NCI-H1436 (cell line): ENCODE measurements around the gene RTKN2.

Source experiments
- DNase-seq: peaks from one replicate; lab custom pipeline; 2025; lab: John Stamatoyannopoulos, UW

RTKN2 gene

GRCh38 chr10:62172465-62172864 is 96.2 kb downstream of the RTKN2 start:
- no peak for DNase-seq

DNA sequence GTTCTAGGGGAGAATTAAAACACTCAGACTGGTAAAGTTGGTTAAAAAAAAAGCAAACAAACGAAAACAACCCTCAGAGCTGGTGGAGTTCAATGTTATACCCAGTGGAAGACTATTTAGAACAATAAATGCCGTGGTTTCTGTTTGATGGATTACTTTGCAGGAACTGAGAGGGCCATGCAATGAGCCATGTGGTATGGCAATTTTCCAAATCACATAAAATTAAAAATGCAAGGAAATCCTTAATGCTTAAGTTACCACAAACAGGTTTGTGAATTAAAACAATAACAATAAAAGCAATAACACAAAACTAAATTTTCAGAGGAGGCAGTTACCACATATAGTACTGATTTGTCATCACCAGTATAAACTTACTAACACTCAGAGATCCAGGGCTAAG is 96.9 kb downstream of the RTKN2 start:
- DNase-seq: no peak

- no peak for DNase-seq
Observed at GRCh38 chr10:62170732-62171131, 97.9 kb downstream of the RTKN2 start.

DNA sequence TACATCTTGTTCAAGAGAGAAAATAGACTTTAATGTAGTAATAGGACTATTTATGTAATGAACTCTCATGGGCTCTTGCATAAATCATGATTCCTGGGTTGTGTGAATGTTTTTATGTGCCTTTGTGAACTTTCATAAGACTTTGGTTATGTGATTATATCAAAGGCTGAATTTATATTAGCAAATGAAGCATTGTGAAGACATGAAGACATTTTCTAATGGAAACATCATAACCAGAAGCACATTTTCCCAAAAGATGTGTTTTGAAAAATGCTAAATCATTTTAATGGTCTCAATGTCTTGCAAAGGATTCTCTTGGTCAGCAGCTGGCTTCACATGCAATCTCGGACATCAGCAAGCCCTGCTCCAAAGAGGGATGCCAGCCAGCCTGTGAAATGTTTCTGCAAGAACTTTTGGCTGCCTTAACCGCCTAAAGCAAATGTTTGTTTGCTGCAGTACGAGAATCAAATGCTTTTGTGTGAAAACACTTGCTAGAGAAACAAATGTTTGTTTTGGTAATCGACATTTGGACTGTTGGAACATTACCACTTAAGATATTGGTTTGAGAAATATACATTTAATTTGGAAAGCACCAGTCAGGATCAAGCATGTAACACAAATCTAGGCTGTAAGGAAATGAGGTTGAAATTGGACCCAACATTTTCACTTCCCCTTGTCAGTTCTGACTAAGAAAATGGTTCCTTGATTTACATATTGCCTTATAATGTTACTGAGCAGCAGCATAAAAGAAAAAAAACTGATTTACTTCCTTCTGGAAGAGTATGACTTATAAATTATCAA is 102.1 kb downstream of the RTKN2 start:
- DNase-seq: no peak

GRCh38 chr10:62165803-62166202 is 102.8 kb downstream of the RTKN2 start:
- DNase-seq: no peak

GRCh38 chr10:62163024-62163423 is 105.6 kb downstream of the RTKN2 start:
- no peak for DNase-seq

DNA sequence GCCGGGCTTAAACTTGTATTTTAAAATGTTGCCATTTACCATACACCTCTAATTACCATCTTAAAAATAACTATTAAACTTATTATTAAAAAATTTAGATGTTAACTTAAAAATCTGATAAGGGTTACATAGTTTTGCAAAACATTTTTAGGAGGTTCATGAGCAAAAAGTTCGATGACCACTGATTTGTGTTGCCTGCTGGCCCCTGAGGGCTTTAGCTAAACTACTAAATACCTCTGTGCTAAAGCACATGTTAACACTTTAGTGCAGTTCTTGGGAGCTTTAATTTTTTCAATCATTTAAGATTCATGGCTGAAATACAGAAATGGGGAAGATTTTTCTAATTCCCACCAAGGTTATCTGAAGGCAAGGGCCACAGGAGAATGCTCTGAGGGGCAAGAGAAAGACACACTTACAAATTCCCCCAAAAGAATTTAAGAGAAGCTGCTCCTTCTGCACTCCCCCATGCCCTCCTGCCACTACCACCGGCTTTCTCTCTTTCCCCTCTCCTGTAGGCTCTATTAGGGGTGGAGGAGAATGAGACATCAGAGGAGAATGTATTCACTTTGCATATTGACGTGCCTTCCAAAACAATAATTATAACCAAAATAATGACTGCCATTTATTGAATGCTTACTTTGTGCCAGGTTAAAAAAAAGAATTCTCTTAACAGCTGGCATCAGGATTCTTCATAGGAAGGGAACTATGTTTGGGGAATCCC is 106.2 kb downstream of the RTKN2 start:
- DNase-seq: no peak

DNA sequence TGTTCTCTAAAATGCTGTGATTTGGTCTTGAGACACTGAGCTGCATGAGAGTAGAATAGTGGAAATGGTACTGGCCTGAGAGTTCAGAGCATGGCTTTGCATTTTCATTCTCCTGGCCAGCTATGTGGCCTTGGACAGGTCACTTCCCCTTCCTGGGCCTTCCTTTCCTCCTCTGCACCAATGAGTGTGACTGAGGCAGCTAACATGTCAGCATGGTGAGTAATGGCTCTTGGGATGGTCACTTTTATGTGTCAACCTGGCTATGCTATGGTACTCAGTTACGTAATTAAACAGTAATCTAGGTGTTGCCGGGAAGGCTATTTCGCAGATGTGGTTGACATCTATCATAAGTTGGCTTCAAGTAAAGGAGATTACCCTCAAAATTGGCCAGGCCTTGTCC is 109.3 kb downstream of the RTKN2 start:
- DNase-seq: no peak

DNA sequence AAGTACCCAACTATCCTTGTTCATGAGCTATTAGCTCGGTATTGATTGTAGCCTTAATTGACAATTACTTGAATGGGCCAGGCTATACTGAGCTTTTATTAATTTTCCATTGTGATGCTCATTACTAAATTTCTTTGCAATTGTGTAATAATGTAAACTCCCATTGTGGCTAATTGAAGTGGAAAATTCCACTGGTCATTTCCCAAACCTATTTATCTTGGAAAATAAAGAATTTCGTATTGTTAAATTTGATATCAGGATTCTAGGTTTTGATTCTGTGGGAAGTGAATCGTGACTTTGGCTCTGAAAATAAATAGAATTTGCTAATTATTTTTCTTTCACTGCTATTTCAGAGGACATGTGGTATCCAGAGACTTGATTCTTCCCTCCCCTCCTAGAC is 111.0 kb downstream of the RTKN2 start:
- DNase-seq: no peak

DNA sequence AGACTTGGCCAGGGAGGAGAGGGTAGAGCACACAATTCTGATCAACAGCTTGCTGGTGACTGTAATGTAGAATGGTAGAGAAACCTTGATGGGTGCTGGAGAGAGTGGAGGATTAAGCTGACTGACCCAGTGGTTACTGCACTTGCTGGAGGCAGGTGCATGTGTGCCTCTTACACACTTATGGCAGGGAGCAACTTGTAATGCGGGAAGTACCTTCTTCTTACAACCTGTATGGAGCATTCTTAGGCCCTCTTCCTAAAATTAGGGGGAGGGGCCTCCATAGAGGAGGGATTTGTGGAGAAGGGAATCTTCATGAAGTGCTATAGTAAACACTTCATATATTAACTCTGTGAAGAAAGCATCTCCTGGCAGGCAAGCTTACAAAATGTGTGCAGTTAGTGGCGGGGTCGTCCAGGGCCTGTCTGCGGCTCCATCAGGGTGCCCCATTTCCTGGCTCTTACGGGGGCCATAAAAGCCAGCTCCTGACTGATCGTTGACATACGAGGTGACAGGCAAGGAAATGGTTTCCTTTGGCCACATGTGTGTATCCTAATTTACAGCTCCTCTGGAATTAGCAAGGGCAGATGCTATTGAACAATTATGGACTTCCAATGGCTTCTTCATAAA is 113.5 kb downstream of the RTKN2 start:
- no peak for DNase-seq

GRCh38 chr10:62154231-62154630 is 114.4 kb downstream of the RTKN2 start:
- no peak for DNase-seq

DNA sequence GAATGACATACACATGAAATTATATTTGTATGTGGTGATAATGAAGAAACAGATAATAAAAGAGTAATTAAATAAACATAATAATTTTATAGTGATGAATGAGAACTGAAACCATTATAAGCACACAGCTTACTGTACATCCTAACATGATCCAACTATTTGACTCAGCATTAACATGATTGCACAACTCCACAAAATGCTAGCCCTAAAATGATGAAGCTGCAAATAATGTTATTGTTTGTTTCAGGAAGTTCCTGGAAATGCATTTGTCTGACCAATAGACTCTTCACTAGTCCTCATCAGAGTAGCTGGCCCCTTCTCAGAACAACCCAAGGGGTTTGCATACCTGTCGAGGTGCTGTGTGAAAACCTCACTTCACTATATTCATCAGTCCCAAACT is 115.5 kb downstream of the RTKN2 start:
- DNase-seq: no peak

DNA sequence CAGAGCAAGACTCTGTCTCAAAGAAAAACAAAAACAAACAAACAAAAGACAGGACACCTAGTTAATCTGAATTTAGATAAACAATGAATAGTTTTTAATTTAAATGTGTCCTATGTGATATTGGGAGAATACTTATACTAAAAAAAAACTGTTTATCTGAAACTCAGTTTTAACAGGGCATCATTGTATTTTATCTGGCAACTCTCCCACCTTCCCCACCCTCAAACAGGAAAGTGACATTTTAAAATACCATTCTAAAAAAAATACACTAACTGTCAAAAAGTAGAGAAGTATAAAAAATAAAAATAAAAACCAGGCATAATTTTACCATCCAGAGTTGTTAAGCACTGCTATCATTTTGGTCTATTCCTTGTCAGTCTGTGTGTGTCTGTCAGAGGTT is 119.0 kb downstream of the RTKN2 start:
- DNase-seq: no peak

DNA sequence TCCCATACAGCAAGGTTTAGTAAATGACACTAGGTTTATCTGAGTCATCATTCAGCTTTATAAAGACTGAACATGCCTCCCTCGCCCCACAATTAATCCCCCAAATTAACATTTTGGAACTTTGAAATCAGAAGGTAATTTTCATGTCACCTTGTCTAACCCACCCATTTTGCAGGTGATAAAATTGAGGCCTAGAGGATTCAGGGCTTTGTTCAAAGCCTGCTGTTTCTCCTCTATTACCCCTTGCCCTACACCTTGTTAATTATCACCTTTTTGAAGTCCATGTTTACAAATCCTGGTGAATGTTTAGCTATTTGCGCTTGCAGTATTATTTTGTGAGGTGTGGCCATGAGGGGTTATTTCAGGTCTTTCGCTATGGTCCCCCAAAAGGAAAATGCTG is 120.5 kb downstream of the RTKN2 start:
- no peak for DNase-seq

GRCh38 chr10:62147425-62147824 is 121.2 kb downstream of the RTKN2 start:
- no peak for DNase-seq

DNA sequence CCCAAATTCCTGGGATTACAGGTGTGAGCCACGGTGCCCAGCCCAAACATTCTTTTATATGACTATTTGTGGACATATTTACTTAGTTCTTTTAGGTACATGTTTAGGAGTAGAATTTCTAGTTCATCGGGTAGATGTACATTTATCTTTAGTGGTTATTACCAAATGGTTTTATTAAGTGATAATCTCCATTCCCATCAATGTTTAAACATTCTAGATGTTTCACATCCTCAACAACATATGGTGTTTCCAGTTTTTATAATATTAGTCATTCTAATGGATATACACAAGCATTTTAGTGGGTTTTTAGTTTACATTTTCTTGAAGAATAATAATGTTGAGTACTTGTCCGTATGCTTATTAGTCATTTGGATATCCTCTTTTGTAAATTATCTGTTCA is 131.7 kb downstream of the RTKN2 start:
- DNase-seq: no peak

DNA sequence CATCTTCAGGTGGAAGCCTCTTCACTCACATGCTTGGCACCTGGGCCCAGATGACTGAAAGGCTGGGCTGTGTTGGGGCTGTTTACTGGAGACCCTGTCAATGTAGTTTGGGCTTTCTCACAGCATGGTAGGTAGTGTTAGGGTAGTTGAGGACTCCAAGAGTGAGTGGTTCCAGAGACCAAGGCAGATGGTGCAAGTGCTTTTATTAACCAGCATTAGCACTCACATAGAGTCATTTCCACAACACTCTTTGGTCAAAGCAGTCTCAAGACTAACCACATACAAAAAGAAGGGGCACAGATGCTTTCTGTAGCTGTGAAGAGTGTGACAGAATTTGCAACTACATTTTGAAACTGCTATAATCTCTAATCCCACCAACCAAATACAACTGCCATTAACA is 135.0 kb downstream of the RTKN2 start:
- DNase-seq: no peak
